Small intestine (tissue), 7 donors: Measurements from ENCODE around the gene SRRM3. TPM values are rescaled to one million over a fixed set of nuclear protein-coding genes. Genes with fewer than 3 reads are reported as not detected.

Source experiments
- DNase-seq, 2 donors: peaks; one replicate each; pipeline versions ENCODE4 v3.0.0 to v3.0.0-alpha.2; 2013
- FAIRE-seq: peaks from 2 replicates; lab custom pipeline; 2012; peaks lifted over from hg19 to GRCh38; lab: Jason Lieb, UNC
- H3K27ac ChIP-seq, 3 donors: one replicate each; pipeline ENCODE4 v1.5.1; 2013; ENCODE audit warnings: low read length in 2 of 3, mild to moderate bottlenecking in 2 of 3, control low read depth in 1 of 3, inconsistent platforms in 1 of 3, low read depth in 1 of 3, moderate library complexity in 1 of 3
- H3K27me3 ChIP-seq, 3 donors: one replicate each; pipeline ENCODE4 v1.6.1; 2013; ENCODE audit warnings: low read length in 3 of 3, inconsistent platforms in 1 of 3; ENCODE audit not compliant: control insufficient read depth in 3 of 3, insufficient read depth in 3 of 3
- H3K36me3 ChIP-seq, 3 donors: one replicate each; pipeline ENCODE4 v1.6.1; 2013; ENCODE audit warnings: low read length in 3 of 3, inconsistent platforms in 1 of 3, low read depth in 1 of 3, mild to moderate bottlenecking in 1 of 3, moderate library complexity in 1 of 3; ENCODE audit not compliant: control insufficient read depth in 3 of 3, insufficient read depth in 2 of 3
- H3K4me1 ChIP-seq, 3 donors: one replicate each; pipeline ENCODE4 v1.6.1; 2013; ENCODE audit warnings: low read length in 2 of 3, inconsistent platforms in 1 of 3, low read depth in 1 of 3, mild to moderate bottlenecking in 1 of 3, moderate library complexity in 1 of 3; ENCODE audit not compliant: control insufficient read depth in 3 of 3, insufficient read depth in 2 of 3
- H3K4me3 ChIP-seq, 3 donors: one replicate each; pipeline ENCODE4 v1.5.1; 2013; ENCODE audit warnings: low read length in 3 of 3, control low read depth in 1 of 3, inconsistent platforms in 1 of 3, low read depth in 1 of 3, mild to moderate bottlenecking in 1 of 3, moderate library complexity in 1 of 3
- H3K9me3 ChIP-seq, 2 donors: one replicate each; pipeline ENCODE4 v1.6.1; 2013; ENCODE audit warnings: low read depth in 1 of 2, low read length in 1 of 2; ENCODE audit not compliant: control insufficient read depth in 2 of 2, insufficient read depth in 1 of 2
- WGBS, 3 donors: extraction: QIAGEN DNeasy Blood & Tissue Kit; methylation state at CpG; one replicate each; pipeline ENCODE4 v1.1.7; 2013; 5-methylcytosine and 5-hydroxymethylcytosine counted together
- polyA plus RNA-seq, 4 donors: library from polyadenylated mRNA; stranded (reverse) in 3 of 4; unstranded in 1 of 4; fragments of 200-250 nt in 3 of 4; fragments of 120-200 nt in 1 of 4; gene quantifications; one replicate each; pipeline versions ENCODE4 v1.2.1 to v1.2.3, GENCODE V29; 2013
- donor health status: healthy with polysubstance abuse.
- donor health status: control.
- donor health status: control.
- donor health status: Bipolar disorder and iron deficiency.
- donor health status: healthy.

SRRM3 gene
- polyA plus RNA-seq, 4 donors: 0.93 to 2.8 (median 1.6) TPM; not detected in 1

DNA sequence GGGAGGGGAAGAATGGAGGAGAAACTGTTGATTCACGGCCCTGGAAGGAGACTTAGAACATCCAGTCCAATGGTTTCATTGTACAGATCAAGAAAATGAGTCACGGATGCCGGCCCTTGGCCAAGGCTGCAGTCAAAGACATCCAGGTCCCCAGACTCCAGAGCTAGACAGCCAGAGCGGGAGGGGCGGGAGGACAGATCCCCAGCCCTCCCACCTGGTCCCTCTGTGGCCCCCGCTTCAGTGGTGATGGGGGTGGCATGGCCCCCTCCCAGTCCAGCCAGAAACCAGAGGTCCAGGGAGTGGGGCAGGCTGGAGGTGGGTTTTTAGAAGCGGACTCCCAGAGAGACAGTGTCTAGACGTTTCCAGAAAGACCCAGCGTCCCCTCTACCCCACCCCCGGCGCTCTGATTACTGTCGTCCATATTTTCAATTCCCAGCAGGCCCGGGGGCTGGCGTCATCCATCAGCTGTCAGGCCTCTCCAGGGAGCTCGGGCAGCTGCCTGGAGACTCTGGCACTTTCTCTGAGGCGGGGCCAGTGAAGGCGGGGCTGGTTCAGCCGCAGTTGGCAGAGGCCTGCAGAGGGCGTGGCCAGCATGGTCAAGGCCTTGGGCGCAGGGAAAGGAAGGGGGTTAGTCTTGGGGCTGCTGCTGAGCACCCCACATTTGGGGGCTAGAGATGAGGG lies 92.8 kb downstream of the SRRM3 start:
- Histone ChIP-seq H3K36me3 (no peaks in the 10 kb centered on the region), H3K4me3 (no peak overlapping the region), H3K9me3 (no peaks in the 10 kb centered on the region), H3K27me3 (peaks cover 0 to under 1% (median 0%) of the 10 kb centered on the region in 3 donors), H3K27ac (peak overlapping the region in 2 of 3 donors; percentile 47 to 91), H3K4me1 (peaks cover 0 to 32% (median 8%) of the 10 kb centered on the region in 3 donors)
- FAIRE-seq (no peak), DNase-seq (peak; percentile 92 to 93)
- 17 to 24% (median 21%) methylated on average over 20 of the region's 20 CpGs for WGBS, 3 donors

DNA sequence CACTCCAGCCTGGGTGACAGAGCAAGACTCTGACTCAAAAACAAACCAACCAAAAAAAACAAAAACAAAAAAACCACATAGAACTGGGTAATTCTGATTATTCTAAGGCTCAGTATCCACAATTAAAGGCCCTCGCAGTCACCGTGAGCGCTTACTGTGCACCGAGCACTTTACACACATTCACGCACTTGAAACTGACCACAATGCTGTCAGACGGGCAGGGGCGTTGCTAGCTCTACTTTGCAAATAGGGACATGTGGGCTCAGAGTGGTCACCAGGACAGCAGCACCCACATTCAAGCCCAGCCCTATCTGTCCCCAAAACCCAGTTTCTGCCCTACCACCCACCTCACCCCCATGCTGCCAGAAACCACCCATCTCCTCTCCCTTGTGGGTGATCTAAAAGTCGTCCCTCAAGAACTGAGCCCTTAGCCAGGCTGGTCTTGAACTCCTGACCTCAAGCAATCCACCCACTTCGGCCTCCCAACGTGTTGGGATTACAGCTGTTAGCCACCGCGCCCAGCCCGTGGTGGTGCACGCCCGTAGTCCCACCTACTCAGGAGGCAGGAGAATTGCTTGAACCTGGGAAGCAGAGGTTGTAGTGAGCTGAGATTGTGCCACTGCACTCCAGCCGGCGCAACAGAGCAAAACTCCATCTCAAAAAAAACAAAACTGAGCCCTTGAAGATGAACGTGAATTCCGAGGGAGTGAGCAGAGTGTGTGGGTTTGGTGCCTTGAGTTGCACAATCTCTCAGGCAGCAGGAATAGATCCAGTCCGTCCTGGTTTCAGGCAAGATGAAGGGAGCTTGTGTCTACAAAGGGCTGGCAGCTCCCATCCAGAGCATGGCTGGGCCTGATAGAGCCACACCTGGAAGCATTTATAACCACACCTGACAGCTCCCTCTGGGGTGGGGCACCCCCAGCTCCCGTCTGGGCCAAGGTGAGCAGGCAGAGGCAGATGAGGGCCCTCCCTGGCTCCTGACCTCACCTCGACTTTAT lies 95.3 kb downstream of the SRRM3 start:
- H3K4me1 ChIP-seq: peaks cover 0 to 24% (median 8%) of the 10 kb centered on the region in 3 donors

GRCh38 chr7:76300166-76300731 lies 98.6 kb downstream of the SRRM3 start:
- no peaks in the 10 kb centered on the region for H3K9me3 ChIP-seq
- H3K4me3 ChIP-seq: no peak overlapping the region
- FAIRE-seq: no peak
- peaks cover 0 to 12% (median 0%) of the 10 kb centered on the region in 3 donors for H3K36me3 ChIP-seq
- peak overlapping the region in 1 of 3 donors; percentile 58 for H3K27ac ChIP-seq
- H3K27me3 ChIP-seq: peaks cover 0 to 10% (median 0%) of the 10 kb centered on the region in 3 donors
- peaks cover 0 to 29% (median 5%) of the 10 kb centered on the region in 3 donors for H3K4me1 ChIP-seq
- DNase-seq: peak; percentile 47 to 91
- WGBS, 3 donors: 20 to 61% (median 39%) methylated on average over 7 of the region's 7 CpGs

More for the DNA sequence above, 95.3 kb downstream of the SRRM3 start:
- no peak overlapping the region for H3K4me3 ChIP-seq
- WGBS, 3 donors: 30 to 51% (median 33%) methylated on average over 22 of the region's 22 CpGs
- peak overlapping the region; percentile 58 to 78 (median 76) for H3K27ac ChIP-seq
- no peaks in the 10 kb centered on the region for H3K36me3 ChIP-seq
- FAIRE-seq: no peak
- DNase-seq: peak; percentile 91 to 97
- no peaks in the 10 kb centered on the region for H3K9me3 ChIP-seq
- peaks cover 0 to 2% (median 0%) of the 10 kb centered on the region in 3 donors for H3K27me3 ChIP-seq

GRCh38 chr7:76301000-76301399 lies 99.3 kb downstream of the SRRM3 start:
- 68 to 90% (median 74%) methylated on average over 3 of the region's 3 CpGs for WGBS, 3 donors
- Histone ChIP-seq H3K27ac (no peak overlapping the region), H3K4me3 (no peak overlapping the region), H3K9me3 (no peaks in the 10 kb centered on the region), H3K27me3 (peaks cover 0 to 10% (median 0%) of the 10 kb centered on the region in 3 donors), H3K36me3 (peaks cover 0 to 12% (median 0%) of the 10 kb centered on the region in 3 donors), H3K4me1 (peaks cover 0 to 29% (median 5%) of the 10 kb centered on the region in 3 donors)
- no peak for FAIRE-seq
- DNase-seq: no peak

DNA sequence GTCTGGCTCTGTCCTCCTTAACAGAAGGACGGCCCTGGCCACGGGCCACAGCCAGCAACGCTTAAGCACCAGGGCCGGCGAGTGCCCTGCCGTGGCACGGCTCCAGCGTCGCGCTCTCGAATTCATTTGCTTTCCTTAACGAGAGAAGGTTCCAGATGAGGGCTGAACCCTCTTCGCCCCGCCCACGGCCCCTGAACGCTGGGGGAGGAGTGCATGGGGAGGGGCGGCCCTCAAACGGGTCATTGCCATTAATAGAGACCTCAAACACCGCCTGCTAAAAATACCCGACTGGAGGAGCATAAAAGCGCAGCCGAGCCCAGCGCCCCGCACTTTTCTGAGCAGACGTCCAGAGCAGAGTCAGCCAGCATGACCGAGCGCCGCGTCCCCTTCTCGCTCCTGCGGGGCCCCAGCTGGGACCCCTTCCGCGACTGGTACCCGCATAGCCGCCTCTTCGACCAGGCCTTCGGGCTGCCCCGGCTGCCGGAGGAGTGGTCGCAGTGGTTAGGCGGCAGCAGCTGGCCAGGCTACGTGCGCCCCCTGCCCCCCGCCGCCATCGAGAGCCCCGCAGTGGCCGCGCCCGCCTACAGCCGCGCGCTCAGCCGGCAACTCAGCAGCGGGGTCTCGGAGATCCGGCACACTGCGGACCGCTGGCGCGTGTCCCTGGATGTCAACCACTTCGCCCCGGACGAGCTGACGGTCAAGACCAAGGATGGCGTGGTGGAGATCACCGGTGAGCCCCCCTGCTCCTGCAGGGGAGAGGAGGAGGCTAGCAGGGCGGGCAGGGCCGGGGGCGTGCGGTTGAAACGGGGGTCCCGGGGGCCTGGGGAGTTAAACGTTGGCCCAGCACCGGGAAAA lies 100.9 kb downstream of the SRRM3 start, which contains the start of gene HSPB1:
HSPB1 (plus strand) TSS at position 327 of the 855 bp plus-strand sequence; CDS start at position 367, 40 bp downstream.
- Histone ChIP-seq H3K36me3 (peaks cover 0 to 12% (median 0%) of the 10 kb centered on the region in 3 donors), H3K4me1 (peaks cover 0 to 19% (median 5%) of the 10 kb centered on the region in 3 donors), H3K27me3 (peaks cover 0 to 10% (median 0%) of the 10 kb centered on the region in 3 donors), H3K27ac (peak within 1 kb of the TSS; percentile 60 to 89 (median 87)), H3K4me3 (peak within 1 kb of the TSS; percentile 64 to 88 (median 83)), H3K9me3 (no peaks in the 10 kb centered on the region)
- 1% methylated on average over 66 to 75 of the region's 75 CpGs for WGBS, 3 donors
- FAIRE-seq: no peak
- DNase-seq: peak; percentile 74 to 83

- 1 to 3% (median 3%) methylated on average over 47 to 56 of the region's 56 CpGs for WGBS, 3 donors
- peaks cover 0 to 10% (median 0%) of the 10 kb centered on the region in 3 donors for H3K27me3 ChIP-seq
- H3K27ac ChIP-seq: peak overlapping the region; percentile 60 to 89 (median 87)
- H3K4me3 ChIP-seq: peak overlapping the region; percentile 64 to 88 (median 83)
- no peaks in the 10 kb centered on the region for H3K9me3 ChIP-seq
- FAIRE-seq (no peak), DNase-seq (peak; percentile 65 to 84)
- H3K36me3 ChIP-seq: peaks cover 0 to 12% (median 0%) of the 10 kb centered on the region in 3 donors
- H3K4me1 ChIP-seq: peaks cover 0 to 16% (median 3%) of the 10 kb centered on the region in 3 donors
Observed at GRCh38 chr7:76303202-76304147, 101.8 kb downstream of the SRRM3 start.
